Mucosa of descending colon (tissue), 3 donors: ENCODE results near the gene CACNA1F. TPM values are rescaled to one million over a fixed set of nuclear protein-coding genes. Genes with fewer than 3 reads are reported as not detected.

Source experiments
- ATAC-seq: fragments of 200-7000 bp; cut with Tn5 transposase; one replicate; pipeline ENCODE4 v1.9.1; 2020; ENCODE audit warnings: mild to moderate bottlenecking, moderate library complexity
- DNase-seq, 3 donors: peaks; one replicate each; pipeline ENCODE4 v3.0.0-alpha.2; 2020
- H3K36me3 ChIP-seq: fragments of 200-600 bp; one replicate; pipeline ENCODE4 v1.8.0; 2021; ENCODE audit warnings: low read depth, mild to moderate bottlenecking
- H3K4me1 ChIP-seq: fragments of 200-600 bp; one replicate; pipeline ENCODE4 v1.8.0; 2021; ENCODE audit warnings: low read depth, mild to moderate bottlenecking
- H3K4me3 ChIP-seq: fragments of 200-600 bp; one replicate; pipeline ENCODE4 v1.8.0; 2021; ENCODE audit warnings: mild to moderate bottlenecking
- H3K9me3 ChIP-seq: fragments of 200-600 bp; one replicate; pipeline ENCODE4 v1.8.0; 2021; ENCODE audit warnings: mild to moderate bottlenecking
- CTCF ChIP-seq: fragments of 200-600 bp; IDR thresholded peaks from one replicate; pipeline ENCODE4 v1.8.0; 2022; ENCODE audit warnings: antibody characterized with exemption, mild to moderate bottlenecking
- intact Hi-C, 2 donors: fragments of 100-400 bp; cut with DNase I in 1 of 2; cut with micrococcal nuclease in 1 of 2; formaldehyde crosslinking; loops; one replicate each; pipeline versions ENCODE4 v1.11.0 to v1.11.1; 2022; cut with DNase I, micrococcal nuclease
- total RNA-seq, 3 donors: library from RNA; stranded (reverse); fragmentation: NEBNext Ultra II Directional in 2 of 3; extraction: Animal tissue kit (Norgen Biotek cat#: 25700) in 2 of 3; gene quantifications; one replicate each; pipeline versions ENCODE4 v1.2.1 to v1.2.4, GENCODE V29; 2021 to 2023
- donor health status: DM: no; HTN: no; CAD: no; lungs with moderate emphysema.
- donor health status: DM: no; HTN: no; CAD: no.
- donor health status: DM: no; HTN: yes; CAD: no.

CACNA1F gene
- total RNA-seq, 3 donors from 2014 or later = 0.70 to 3.0 (median 1.7) TPM

- TF ChIP-seq CTCF = no peak
- peak; percentile 84 to 90 (median 86) for DNase-seq
- peak overlapping the region; percentile 22 for H3K4me3 ChIP-seq
- H3K4me1 ChIP-seq = peaks cover 8% of the 10 kb centered on the region
- no peaks in the 10 kb centered on the region for H3K9me3 ChIP-seq
- H3K36me3 ChIP-seq = no peaks in the 10 kb centered on the region
- intact Hi-C loops = no loop called here
- peak; percentile 85 for ATAC-seq
Measured at GRCh38 chrX:49172280-49172780, 60.8 kb downstream of the CACNA1F start.

GRCh38 chrX:49171752-49172279, 61.3 kb downstream of the CACNA1F start, which contains the start of gene PLP2:
Gene PLP2, plus strand, starts transcription at chrX:49171898. Its CDS starts 103 bp downstream, at chrX:49172001.
- H3K9me3 ChIP-seq = no peaks in the 10 kb centered on the region
- peaks cover 8% of the 10 kb centered on the region for H3K4me1 ChIP-seq
- H3K4me3 ChIP-seq = peak within 1 kb of the TSS; percentile 22
- peak; percentile 65 for ATAC-seq
- peak; percentile 65 to 85 (median 79) for DNase-seq
- H3K36me3 ChIP-seq = no peaks in the 10 kb centered on the region
- no peak for TF ChIP-seq CTCF
- intact Hi-C loops = no loop called here

- Histone ChIP-seq H3K9me3 (no peaks in the 10 kb centered on the region), H3K4me3 (no peak overlapping the region), H3K4me1 (peaks cover 3% of the 10 kb centered on the region), H3K36me3 (no peaks in the 10 kb centered on the region)
- DNase-seq = no peak
- ATAC-seq = no peak
- intact Hi-C loops = no loop called here
- no peak for TF ChIP-seq CTCF
Measured at GRCh38 chrX:49167740-49168108, 65.4 kb downstream of the CACNA1F start.

- TF ChIP-seq CTCF = no peak
- peaks cover 3% of the 10 kb centered on the region for H3K4me1 ChIP-seq
- DNase-seq (peak; percentile 73 to 84 (median 77)), ATAC-seq (peak; percentile 58)
- intact Hi-C loops = no loop called here
- no peaks in the 10 kb centered on the region for H3K9me3 ChIP-seq
- no peaks in the 10 kb centered on the region for H3K36me3 ChIP-seq
- no peak overlapping the region for H3K4me3 ChIP-seq
Measured at GRCh38 chrX:49166914-49167739, 66.0 kb downstream of the CACNA1F start.

GRCh38 chrX:49165901-49166881, 66.9 kb downstream of the CACNA1F start:
- H3K4me3 ChIP-seq = no peak overlapping the region
- no peak for TF ChIP-seq CTCF
- peak; percentile 64 for ATAC-seq
- H3K4me1 ChIP-seq = peaks cover 3% of the 10 kb centered on the region
- H3K9me3 ChIP-seq = no peaks in the 10 kb centered on the region
- intact Hi-C loops = no loop called here
- no peaks in the 10 kb centered on the region for H3K36me3 ChIP-seq
- DNase-seq = peak; percentile 84 to 90 (median 87)
